Measurements from ENCODE around the gene GPC6.
"Not testable (repeated sequence)": the region's sequence is repeated elsewhere in the genome, so short reads cannot be mapped to it uniquely, and the experiment has no call there.

The GPC6 gene

DNA sequence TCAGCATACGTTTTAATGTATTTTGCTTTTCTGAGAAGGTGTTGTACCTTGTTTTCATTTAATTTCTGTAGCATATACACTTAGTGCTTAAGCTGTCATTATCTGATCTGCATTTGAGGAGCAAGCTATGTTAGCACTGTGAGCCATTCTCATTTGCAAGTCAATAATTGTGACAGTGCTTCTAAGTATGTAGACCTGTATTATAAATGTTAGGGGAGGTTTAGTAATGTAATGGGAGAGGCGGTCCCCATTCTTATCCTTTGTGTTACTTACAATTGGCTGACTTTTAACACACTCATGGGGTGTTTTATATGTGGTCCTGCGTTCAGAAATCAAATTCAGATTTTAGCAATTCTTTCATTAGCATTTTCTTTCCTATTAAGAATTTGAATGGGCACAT is 90.2 kb downstream of the GPC6 start:
- in situ Hi-C loops (cut with MboI; ENCODE audit: low sequenced_read_pairs), result no loop called here

- in situ Hi-C loops (cut with MboI; ENCODE audit: low sequenced_read_pairs), result no loop called here
These were observed 92.1 kb downstream of the GPC6 start for GRCh38 chr13:93318534-93319254.

DNA sequence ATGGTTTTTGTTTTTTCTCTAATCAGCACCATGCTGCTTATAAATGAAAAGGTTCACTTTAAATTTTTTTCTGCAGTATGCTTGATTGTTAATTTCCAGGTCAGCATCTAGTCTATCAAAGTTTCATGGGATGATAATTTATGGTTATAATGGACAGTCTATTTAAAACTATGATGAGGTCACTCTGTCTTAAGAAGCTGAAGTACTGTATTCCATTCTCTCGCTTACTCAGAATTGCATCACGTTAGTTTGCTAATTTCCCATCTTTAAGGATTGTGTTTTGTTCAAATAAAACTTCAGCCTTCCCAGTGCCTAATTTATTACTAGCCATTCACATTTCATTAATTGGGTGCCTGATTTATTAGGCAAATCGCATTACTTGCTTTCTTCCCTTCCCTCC is 94.3 kb downstream of the GPC6 start:
- in situ Hi-C loops (cut with MboI; ENCODE audit: low sequenced_read_pairs), result no loop called here

GRCh38 chr13:93323880-93324279 is 97.3 kb downstream of the GPC6 start:
- in situ Hi-C loops (cut with MboI; ENCODE audit: low sequenced_read_pairs), result not testable (repeated sequence)

DNA sequence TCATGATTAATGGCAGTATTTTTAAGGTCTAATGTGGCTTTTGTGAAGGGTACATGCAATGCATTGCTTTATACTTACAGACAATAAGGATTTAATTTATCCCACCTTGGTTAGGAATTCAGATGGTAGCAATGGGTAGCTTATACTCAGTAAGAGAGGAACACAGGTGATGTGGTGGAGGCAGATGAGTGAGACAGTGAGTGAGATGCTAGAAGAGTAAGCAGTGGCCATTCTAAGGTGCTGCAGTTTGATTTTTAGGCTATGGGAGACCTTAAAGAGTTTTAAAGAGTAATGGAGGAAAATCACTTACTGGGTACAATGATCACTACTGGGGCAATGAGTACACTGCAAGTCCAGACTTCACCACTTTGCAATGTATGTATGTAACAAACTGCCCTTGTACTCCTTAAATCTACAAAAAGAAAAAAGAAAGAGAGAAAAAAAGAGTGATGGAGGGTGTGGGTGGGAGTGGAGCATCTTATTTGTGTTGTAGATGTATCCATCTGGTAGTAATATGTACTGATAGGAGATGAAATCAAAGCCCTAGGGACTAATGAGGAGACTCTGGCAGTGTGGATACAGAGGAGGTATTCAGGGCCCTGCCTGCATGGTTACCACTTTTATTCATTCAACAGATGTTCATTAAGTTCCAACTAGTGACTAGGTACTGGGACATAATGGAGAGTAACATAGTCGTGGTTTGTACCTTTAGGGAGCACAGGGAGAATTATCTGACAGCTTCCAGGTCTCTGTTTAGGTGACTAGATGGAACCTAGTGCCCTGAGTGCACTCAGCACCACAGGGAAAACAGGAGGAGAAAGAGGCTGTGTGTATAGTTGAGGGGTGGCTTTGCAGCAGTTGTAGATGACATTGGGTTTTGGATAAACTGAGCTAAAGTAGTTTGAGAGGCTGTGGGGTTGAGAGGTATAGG is 99.0 kb downstream of the GPC6 start:
- in situ Hi-C loops (cut with MboI; ENCODE audit: low sequenced_read_pairs), result no loop called here

GRCh38 chr13:93326234-93326811 is 99.7 kb downstream of the GPC6 start:
- in situ Hi-C loops (cut with MboI; ENCODE audit: low sequenced_read_pairs), result no loop called here

GRCh38 chr13:93328943-93329342 is 102.3 kb downstream of the GPC6 start:
- in situ Hi-C loops (cut with MboI; ENCODE audit: low sequenced_read_pairs), result no loop called here

GRCh38 chr13:93336728-93337127 is 110.1 kb downstream of the GPC6 start:
- in situ Hi-C loops (cut with MboI; ENCODE audit: low sequenced_read_pairs), result no loop called here

- in situ Hi-C loops (cut with MboI; ENCODE audit: low sequenced_read_pairs), result no loop called here
These were observed 111.4 kb downstream of the GPC6 start for GRCh38 chr13:93338030-93338429.

DNA sequence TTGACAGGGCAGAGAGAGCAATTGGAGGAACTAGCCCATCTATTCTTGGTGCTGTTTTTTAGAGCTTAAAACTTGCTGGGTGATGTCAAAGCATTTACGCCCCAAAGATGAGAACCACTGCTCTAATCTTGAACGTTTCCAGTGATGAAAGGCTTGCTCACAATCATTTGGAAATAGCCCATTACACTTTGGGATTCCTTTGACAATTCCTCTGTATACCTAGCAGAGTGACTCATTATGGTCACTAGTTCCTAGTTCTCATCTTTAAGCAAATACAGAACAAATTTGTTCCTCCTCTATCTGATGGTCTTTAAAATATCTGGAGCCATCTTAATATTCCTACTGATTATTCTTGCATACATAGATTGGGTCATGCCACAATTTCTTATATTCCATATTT is 112.3 kb downstream of the GPC6 start:
- in situ Hi-C loops (cut with MboI; ENCODE audit: low sequenced_read_pairs), result no loop called here

- in situ Hi-C loops (cut with MboI; ENCODE audit: low sequenced_read_pairs), result no loop called here
These were observed 112.9 kb downstream of the GPC6 start for GRCh38 chr13:93339550-93339949.

GRCh38 chr13:93341517-93341916 is 114.9 kb downstream of the GPC6 start:
- in situ Hi-C loops (cut with MboI; ENCODE audit: low sequenced_read_pairs), result no loop called here

- in situ Hi-C loops (cut with MboI; ENCODE audit: low sequenced_read_pairs), result no loop called here
These were observed 116.5 kb downstream of the GPC6 start for GRCh38 chr13:93343097-93343496.

DNA sequence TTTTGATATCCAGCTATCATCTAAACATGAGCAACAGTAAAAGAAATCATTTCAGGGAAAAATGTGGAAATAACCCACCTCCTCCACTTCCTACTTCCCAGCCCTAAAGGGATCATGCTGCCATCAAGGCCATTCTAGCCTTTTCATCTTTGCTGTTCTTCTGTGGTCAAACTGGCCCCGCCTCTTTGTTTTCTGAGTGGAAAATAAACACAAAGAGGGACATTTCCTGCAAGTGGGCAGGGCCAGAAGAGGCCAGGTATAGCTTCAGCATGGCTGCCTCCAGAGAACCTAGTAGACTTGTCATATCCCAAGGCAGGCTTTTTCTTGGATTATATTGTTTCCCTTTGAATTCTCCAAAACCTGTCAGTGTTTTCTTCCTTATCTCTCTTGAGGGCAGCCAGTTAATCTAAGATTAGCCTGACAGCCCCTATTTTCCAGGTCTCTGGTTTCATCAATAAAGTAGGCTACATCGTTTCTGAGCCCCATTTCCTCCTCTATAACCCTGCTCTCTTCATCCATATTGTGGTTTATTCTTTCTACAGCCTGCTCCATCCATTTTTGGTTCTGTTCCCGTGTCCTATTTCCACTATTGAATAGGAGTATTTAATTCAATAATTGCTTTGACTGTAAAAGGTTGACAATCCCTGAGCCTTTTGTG is 117.6 kb downstream of the GPC6 start:
- in situ Hi-C loops (cut with MboI; ENCODE audit: low sequenced_read_pairs), result no loop called here

DNA sequence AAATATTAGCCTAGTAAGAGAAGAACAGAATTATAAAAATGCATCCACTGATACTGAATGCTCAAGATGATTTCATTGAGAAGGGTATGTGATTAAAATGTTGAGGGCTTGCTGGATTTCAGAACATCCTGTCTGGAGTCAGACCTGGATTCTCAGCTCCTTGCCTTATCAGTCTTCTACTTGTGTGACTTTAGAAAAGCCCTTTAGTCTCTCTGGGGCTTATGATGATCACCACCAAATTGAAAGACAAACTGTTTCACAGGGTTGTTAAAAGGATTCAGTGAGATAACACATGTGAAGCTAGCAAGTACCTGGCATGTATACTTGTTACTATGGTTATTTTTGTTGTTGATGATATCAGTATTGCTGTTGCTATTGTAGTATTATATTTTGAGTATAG is 118.4 kb downstream of the GPC6 start:
- in situ Hi-C loops (cut with MboI; ENCODE audit: low sequenced_read_pairs), result no loop called here

GRCh38 chr13:93345770-93346169 is 119.2 kb downstream of the GPC6 start:
- in situ Hi-C loops (cut with MboI; ENCODE audit: low sequenced_read_pairs), result no loop called here

GRCh38 chr13:93352616-93353015 is 126.0 kb downstream of the GPC6 start:
- in situ Hi-C loops (cut with MboI; ENCODE audit: low sequenced_read_pairs), result no loop called here

- in situ Hi-C loops (cut with MboI; ENCODE audit: low sequenced_read_pairs), result no loop called here
These were observed 128.5 kb downstream of the GPC6 start for GRCh38 chr13:93355094-93355493.

DNA sequence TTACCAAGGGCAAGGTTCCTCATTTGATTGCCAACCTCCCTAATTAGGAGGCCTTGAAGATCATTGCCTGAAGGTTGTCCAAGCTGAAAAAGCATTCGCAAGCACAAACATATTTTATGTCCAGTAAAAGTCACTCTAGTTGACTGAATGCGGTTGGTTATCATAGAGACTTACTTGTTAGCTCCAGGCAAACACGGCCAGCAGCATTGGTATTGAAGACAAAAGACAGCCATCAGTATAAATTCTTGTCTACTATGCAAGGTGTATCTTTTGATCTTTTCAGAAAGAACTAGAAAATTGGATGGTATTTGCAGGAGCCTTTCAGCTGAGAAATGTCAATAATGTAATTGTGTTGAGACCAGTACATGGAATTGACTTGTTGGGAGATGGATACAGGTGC is 129.9 kb downstream of the GPC6 start:
- in situ Hi-C loops (cut with MboI; ENCODE audit: low sequenced_read_pairs), result no loop called here

DNA sequence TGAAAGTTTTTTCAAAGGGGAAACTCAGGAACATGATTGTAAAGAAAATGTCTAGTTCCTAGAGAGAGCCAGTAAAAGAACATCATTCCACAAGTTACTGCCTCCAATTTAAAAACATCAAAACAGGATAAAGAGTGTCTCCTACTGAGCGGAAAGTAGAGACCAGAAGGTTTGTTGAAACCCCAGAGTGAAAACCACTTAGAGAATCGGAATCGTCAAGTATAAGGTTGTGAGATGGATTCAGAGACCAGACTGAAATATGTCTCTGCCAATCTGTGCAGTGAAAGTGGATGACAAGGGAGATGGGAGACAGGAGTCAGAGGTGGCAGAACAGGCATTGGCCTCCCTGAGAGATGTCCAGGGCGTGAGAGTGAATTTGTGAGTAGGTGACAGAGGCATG is 133.4 kb downstream of the GPC6 start:
- in situ Hi-C loops (cut with MboI; ENCODE audit: low sequenced_read_pairs), result no loop called here

DNA sequence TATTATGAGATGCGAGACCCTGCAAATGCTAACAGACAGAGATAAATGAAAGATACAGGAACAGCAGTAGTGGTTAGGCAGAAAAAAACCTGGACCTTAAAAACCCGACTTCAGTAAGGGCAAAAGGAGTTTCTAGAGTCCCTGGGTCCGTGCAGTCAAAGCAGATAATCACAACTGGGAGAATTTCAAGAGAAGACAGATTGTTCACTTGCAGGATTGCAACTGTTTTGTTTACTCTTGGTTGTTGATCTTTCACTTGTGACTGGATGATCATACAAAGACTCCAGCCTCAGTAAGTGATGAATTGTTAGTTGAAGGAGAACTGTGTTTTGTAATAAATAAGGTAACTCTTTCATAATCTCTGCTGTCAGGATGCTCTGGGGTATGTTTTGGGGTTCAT is 135.1 kb downstream of the GPC6 start:
- in situ Hi-C loops (cut with MboI; ENCODE audit: low sequenced_read_pairs), result no loop called here

Data from hTERT RPE-1 (cell line).